ENCODE data around the gene JPH2.

DNA sequence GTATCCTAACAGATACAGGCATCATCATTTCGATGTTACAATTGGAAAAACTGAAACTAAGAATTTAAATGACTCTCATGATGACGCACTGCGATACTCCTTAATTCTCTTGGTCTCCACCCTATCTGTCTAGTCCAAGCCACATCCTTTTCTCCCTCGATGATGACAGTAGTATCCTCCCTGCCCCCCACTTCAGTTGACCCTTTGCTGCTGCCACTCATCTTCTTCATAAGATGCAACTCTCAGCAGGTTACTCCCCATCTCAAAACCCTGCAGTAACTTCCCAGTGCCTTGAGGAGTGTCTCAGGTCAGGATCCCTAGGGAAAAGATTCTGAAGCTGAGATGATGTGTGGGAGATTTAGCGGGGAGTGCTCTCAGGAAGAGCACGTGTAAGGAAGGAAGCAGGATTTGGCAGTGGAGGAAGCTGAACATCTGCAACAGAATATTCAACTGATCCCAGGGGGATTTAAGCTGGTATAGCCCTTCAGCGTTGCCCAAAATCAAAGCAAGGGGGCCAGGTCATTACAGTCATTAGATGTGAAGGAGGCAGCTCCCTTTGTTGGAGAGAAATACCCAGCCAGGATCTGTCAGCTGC lies 16.1 kb downstream of the JPH2 start:
- TF ChIP-seq POLR2AphosphoS5 (IDR thresholded peaks at IDR 0.05) = no peak
- TF ChIP-seq, protein P1, sequence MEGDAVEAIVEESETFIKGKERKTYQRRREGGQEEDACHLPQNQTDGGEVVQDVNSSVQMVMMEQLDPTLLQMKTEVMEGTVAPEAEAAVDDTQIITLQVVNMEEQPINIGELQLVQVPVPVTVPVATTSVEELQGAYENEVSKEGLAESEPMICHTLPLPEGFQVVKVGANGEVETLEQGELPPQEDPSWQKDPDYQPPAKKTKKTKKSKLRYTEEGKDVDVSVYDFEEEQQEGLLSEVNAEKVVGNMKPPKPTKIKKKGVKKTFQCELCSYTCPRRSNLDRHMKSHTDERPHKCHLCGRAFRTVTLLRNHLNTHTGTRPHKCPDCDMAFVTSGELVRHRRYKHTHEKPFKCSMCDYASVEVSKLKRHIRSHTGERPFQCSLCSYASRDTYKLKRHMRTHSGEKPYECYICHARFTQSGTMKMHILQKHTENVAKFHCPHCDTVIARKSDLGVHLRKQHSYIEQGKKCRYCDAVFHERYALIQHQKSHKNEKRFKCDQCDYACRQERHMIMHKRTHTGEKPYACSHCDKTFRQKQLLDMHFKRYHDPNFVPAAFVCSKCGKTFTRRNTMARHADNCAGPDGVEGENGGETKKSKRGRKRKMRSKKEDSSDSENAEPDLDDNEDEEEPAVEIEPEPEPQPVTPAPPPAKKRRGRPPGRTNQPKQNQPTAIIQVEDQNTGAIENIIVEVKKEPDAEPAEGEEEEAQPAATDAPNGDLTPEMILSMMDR (IDR thresholded peaks at IDR 0.05) = no peak
- TF ChIP-seq POLR2A (IDR thresholded peaks at IDR 0.05) = no peak
